Endothelial cell of umbilical vein (primary cell): Measurements from ENCODE around the gene TFF3. TPM values are rescaled to one million over a fixed set of nuclear protein-coding genes. Genes with fewer than 3 reads are reported as not detected.

Experiments
- BruUV-seq: library from RNA; stranded (reverse); fragments of 400-500 nt; replicated peaks from 2 replicates; lab custom pipeline; 2021; lab: Mats Ljungman, UMichigan
- CTCF ChIA-PET: fragments of 300-600, 350-600 bp; sonication (Branson Sonifier 250); formaldehyde crosslinking; loops from one replicate; lab custom pipeline; 2021; ENCODE audit warnings: antibody characterized with exemption, inconsistent platforms; lab: Charles Lee
- POLR2A ChIA-PET: fragments of 300-600, 350-600 bp; sonication (Branson Sonifier 250); formaldehyde crosslinking; loops from one replicate; lab custom pipeline; 2021; ENCODE audit warnings: antibody characterized with exemption, inconsistent platforms; lab: Charles Lee
- DNase-seq: peaks from one replicate; pipeline ENCODE4 v3.0.0-alpha.2; 2011; ENCODE audit warnings: low read depth, low spot score
- FAIRE-seq: peaks from 2 replicates; lab custom pipeline; 2011; peaks lifted over from hg19 to GRCh38; lab: Jason Lieb, UNC
- H2AFZ ChIP-seq: 2 replicates; pipeline ENCODE4 v1.6.0; 2012; ENCODE audit warnings: low read depth, low read length, control low read depth, inconsistent platforms
- H3K27ac ChIP-seq: 2 replicates; pipeline ENCODE4 v1.5.1; 2011; ENCODE audit warnings: low read depth, mild to moderate bottlenecking, control low read depth, low read length, moderate library complexity; ENCODE audit not compliant: insufficient read depth
- H3K27me3 ChIP-seq, 2 experiments: 2 replicates each; pipeline versions ENCODE4 v1.6.0 to v1.6.1; 2011; ENCODE audit warnings: low read length in 2 of 2, mixed read lengths in 1 of 2; ENCODE audit not compliant: control insufficient read depth in 2 of 2, insufficient read depth in 2 of 2
- H3K36me3 ChIP-seq, 2 experiments: 2 replicates in 1 of 2; 3 replicates in 1 of 2; pipeline ENCODE4 v1.5.1; 2011; ENCODE audit warnings: low read length in 2 of 2, mild to moderate bottlenecking in 1 of 2, moderate library complexity in 1 of 2; ENCODE audit not compliant: control insufficient read depth in 2 of 2, insufficient read depth in 2 of 2; ENCODE audit errors: extremely low read depth in 1 of 2
- H3K4me1 ChIP-seq: 3 replicates; pipeline ENCODE4 v1.5.1; 2011; ENCODE audit warnings: mild to moderate bottlenecking, low read length; ENCODE audit not compliant: control insufficient read depth, insufficient read depth; ENCODE audit errors: extremely low read depth
- H3K4me2 ChIP-seq: 2 replicates; pipeline ENCODE4 v1.6.1; 2011; ENCODE audit warnings: low read length, control low read depth, mixed read lengths; ENCODE audit not compliant: insufficient read depth
- H3K4me3 ChIP-seq, 3 experiments: fragments of 200-600 bp in 1 of 3; sonication (generic), shearing (Covaris generic) in 1 of 3; replicated peaks in 1 of 3; 2 replicates each; pipeline ENCODE4 v1.5.1; 2011 to 2016; ENCODE audit warnings: control low read depth in 3 of 3, low read length in 3 of 3, mild to moderate bottlenecking in 2 of 3, inconsistent platforms in 1 of 3, low read depth in 1 of 3, moderate library complexity in 1 of 3; ENCODE audit not compliant: insufficient read depth in 1 of 3
- H3K79me2 ChIP-seq: 2 replicates; pipeline ENCODE4 v1.6.0; 2012; ENCODE audit warnings: low read length, inconsistent platforms; ENCODE audit not compliant: control insufficient read depth, insufficient read depth
- H3K9ac ChIP-seq: replicated peaks from 2 replicates; pipeline ENCODE3; 2011; ENCODE audit warnings: low read length, control low read depth; ENCODE audit not compliant: insufficient read depth; ENCODE audit errors: extremely low read depth
- H3K9me1 ChIP-seq: replicated peaks from 3 replicates; pipeline ENCODE4 v1.6.0; 2011; ENCODE audit warnings: mild to moderate bottlenecking, low read length; ENCODE audit not compliant: control insufficient read depth, insufficient read depth; ENCODE audit errors: extremely low read depth
- H3K9me3 ChIP-seq: replicated peaks from 2 replicates; pipeline ENCODE4 v1.5.1; 2012; ENCODE audit warnings: low read length, inconsistent platforms; ENCODE audit not compliant: control insufficient read depth, insufficient read depth
- H4K20me1 ChIP-seq: replicated peaks from 2 replicates; pipeline ENCODE3; 2011; ENCODE audit warnings: mild to moderate bottlenecking, low read length; ENCODE audit not compliant: control insufficient read depth, insufficient read depth; ENCODE audit errors: extremely low read depth
- EZH2 ChIP-seq: IDR thresholded peaks from 2 replicates; pipeline ENCODE4 v1.6.1; 2012; ENCODE audit warnings: borderline replicate concordance, low read depth, mild to moderate bottlenecking, moderate library complexity, low read length, inconsistent platforms; ENCODE audit not compliant: severe bottlenecking
- FOS ChIP-seq: IDR thresholded peaks from 2 replicates; pipeline ENCODE4 v1.6.1; 2011; ENCODE audit warnings: mild to moderate bottlenecking, low read length, moderate library complexity, borderline replicate concordance; ENCODE audit not compliant: insufficient read depth
- GATA2 ChIP-seq: IDR thresholded peaks from 2 replicates; pipeline ENCODE4 v1.7.0; 2011; ENCODE audit warnings: low read depth, mild to moderate bottlenecking, moderate library complexity, mixed read lengths, low read length; ENCODE audit not compliant: insufficient read length, insufficient read depth
- JUN ChIP-seq: IDR thresholded peaks from 2 replicates; pipeline ENCODE4 v1.6.1; 2011; ENCODE audit warnings: borderline replicate concordance, low read depth; ENCODE audit not compliant: insufficient read length, insufficient read depth
- MYC ChIP-seq: IDR thresholded peaks from one replicate; pipeline ENCODE4 v1.6.1; 2011; ENCODE audit warnings: mild to moderate bottlenecking, low read depth, low read length
- POLR2A ChIP-seq: IDR thresholded peaks from 2 replicates; pipeline ENCODE4 v1.6.1; 2012; ENCODE audit warnings: low read depth, mild to moderate bottlenecking, control low read depth, low read length
- POLR2AphosphoS5 ChIP-seq: IDR thresholded peaks from 2 replicates; pipeline ENCODE4 v1.6.1; 2012; ENCODE audit warnings: low read depth, mild to moderate bottlenecking, control low read depth, low read length, moderate library complexity; ENCODE audit not compliant: insufficient read depth
- dilution Hi-C: fragments of 300-500 bp; cut with MboI; formaldehyde crosslinking; loops from one replicate; pipeline ENCODE4 v1.15.0; 2019; ENCODE audit warnings: low sequenced_read_pairs; ENCODE audit not compliant: extremely low pct_ligation_motif_present
- intact Hi-C: fragments of 100-400 bp; cut with micrococcal nuclease; formaldehyde crosslinking; loops from one replicate; pipeline ENCODE4 v1.10.0; 2022
- polyA plus RNA-seq, 4 experiments: library from polyadenylated mRNA; depleted of rRNA in 3 of 4; stranded (reverse) in 3 of 4; unstranded in 1 of 4; fragments of >200 nt; gene quantifications; 2 replicates each; pipeline versions ENCODE4 v1.2.1 to v1.2.3, GENCODE V29; 2011 to 2012; ENCODE audit warnings: missing spikeins in 1 of 4
- total RNA-seq: library from RNA; stranded (reverse); gene quantifications from 2 replicates; pipeline ENCODE4 v1.2.3, GENCODE V29; 2021
- TF ChIP-seq, protein P1 (sequence below), 2 donors: IDR thresholded peaks; 1 replicate in 1 of 2; 2 replicates in 1 of 2; pipeline ENCODE4 v1.5.1; 2011; ENCODE audit warnings: low read length in 2 of 2, mild to moderate bottlenecking in 2 of 2, moderate library complexity in 2 of 2, control low read depth in 1 of 2, inconsistent platforms in 1 of 2, low read depth in 1 of 2; ENCODE audit not compliant: insufficient read depth in 1 of 2; ENCODE audit errors: extremely low read depth in 1 of 2
- TF ChIP-seq, protein P2 (sequence below): IDR thresholded peaks from 2 replicates; pipeline ENCODE4 v1.6.1; 2011; ENCODE audit not compliant: insufficient read depth, insufficient read length

Gene TFF3
- total and polyA plus RNA-seq, 2 donors (not counting 3 experiments of a cell fraction or from before 2014, with no cell fraction given) = 0.93 to 1.8 TPM

DNA sequence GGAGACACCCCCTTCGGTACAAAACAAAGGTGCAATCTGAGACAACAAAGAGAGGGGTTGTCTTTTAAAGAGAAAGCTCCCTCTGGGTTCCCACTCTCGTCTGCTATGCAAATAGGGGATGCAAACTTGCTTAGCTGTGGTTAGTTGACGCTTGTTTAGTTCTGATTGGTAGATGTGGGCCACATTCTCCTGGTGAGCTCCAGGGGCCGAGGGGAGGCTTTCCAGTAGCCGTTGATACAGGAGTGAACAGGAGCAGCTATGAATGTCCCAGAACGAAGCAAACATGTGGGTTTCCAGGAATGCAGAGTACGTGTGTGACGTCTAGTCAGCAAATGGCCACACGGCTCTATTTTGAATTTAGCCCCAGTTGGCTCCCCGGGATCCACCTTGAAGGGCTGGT, 20.8 kb upstream of the TFF3 start:
- TF ChIP-seq, protein P1, sequence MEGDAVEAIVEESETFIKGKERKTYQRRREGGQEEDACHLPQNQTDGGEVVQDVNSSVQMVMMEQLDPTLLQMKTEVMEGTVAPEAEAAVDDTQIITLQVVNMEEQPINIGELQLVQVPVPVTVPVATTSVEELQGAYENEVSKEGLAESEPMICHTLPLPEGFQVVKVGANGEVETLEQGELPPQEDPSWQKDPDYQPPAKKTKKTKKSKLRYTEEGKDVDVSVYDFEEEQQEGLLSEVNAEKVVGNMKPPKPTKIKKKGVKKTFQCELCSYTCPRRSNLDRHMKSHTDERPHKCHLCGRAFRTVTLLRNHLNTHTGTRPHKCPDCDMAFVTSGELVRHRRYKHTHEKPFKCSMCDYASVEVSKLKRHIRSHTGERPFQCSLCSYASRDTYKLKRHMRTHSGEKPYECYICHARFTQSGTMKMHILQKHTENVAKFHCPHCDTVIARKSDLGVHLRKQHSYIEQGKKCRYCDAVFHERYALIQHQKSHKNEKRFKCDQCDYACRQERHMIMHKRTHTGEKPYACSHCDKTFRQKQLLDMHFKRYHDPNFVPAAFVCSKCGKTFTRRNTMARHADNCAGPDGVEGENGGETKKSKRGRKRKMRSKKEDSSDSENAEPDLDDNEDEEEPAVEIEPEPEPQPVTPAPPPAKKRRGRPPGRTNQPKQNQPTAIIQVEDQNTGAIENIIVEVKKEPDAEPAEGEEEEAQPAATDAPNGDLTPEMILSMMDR (IDR thresholded peaks at IDR 0.05; ENCODE audit: extremely low read depth in 1 of 2, insufficient read depth in 1 of 2, low read depth in 1 of 2, low read length in 2 of 2) = no peak
- TF ChIP-seq POLR2A (no peak), JUN (no peak), EZH2 (no peak), FOS (no peak), MYC (no peak), POLR2AphosphoS5 (no peak), GATA2 (no peak)
- TF ChIP-seq, protein P2, sequence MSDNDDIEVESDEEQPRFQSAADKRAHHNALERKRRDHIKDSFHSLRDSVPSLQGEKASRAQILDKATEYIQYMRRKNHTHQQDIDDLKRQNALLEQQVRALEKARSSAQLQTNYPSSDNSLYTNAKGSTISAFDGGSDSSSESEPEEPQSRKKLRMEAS = no peak
- H3K4me1 ChIP-seq = no peaks in the 10 kb centered on the region
- DNase-seq = no peak
- H3K27me3 ChIP-seq = peaks cover 16 to 35% of the 10 kb centered on the region in 2 experiments
- no TSS peak for BruUV-seq
- H4K20me1 ChIP-seq = no peaks in the 10 kb centered on the region
- no peaks in the 10 kb centered on the region for H3K9me3 ChIP-seq
- POLR2A ChIA-PET = no interaction called here
- CTCF ChIA-PET = interaction anchor here (1.0 kb wide), 1 partner anchor 172 kb away, joined by 3 read pairs; no protein-coding TSS in a partner anchor
- FAIRE-seq = no peak
- H3K79me2 ChIP-seq = no peaks in the 10 kb centered on the region
- no peak overlapping the region for H2AFZ ChIP-seq
- dilution Hi-C loops (no loop called here), intact Hi-C loops (loop anchor here (10.0 kb wide), 1 partner anchor 191 kb away; no protein-coding TSS in a partner anchor)
- no peak overlapping the region for H3K9ac ChIP-seq
- no peaks in the 10 kb centered on the region for H3K36me3 ChIP-seq
- H3K9me1 ChIP-seq = no peaks in the 10 kb centered on the region
- H3K4me2 ChIP-seq = no peak overlapping the region
- no peak overlapping the region for H3K4me3 ChIP-seq
- no peak overlapping the region for H3K27ac ChIP-seq
